Fibroblast of lung (primary cell): ENCODE measurements around the gene DLK1. TPM values are rescaled to one million over a fixed set of nuclear protein-coding genes. Genes with fewer than 3 reads are reported as not detected.

ENCODE experiments used
- DNase-seq, 2 donors: peaks; one replicate each; pipeline versions ENCODE4 v3.0.0 to v3.0.0-alpha.2; 2010; ENCODE audit warnings: low read depth in 2 of 2
- H2AFZ ChIP-seq: 2 replicates; pipeline ENCODE4 v1.5.1; 2012; ENCODE audit warnings: low read length, control low read depth, inconsistent platforms
- H3K27ac ChIP-seq: 2 replicates; pipeline ENCODE4 v1.5.1; 2011; ENCODE audit warnings: low read length, control low read depth; ENCODE audit not compliant: insufficient read depth
- H3K27me3 ChIP-seq: 2 replicates; pipeline ENCODE4 v1.5.1; 2011; ENCODE audit warnings: mild to moderate bottlenecking, low read length; ENCODE audit not compliant: control insufficient read depth, insufficient read depth
- H3K36me3 ChIP-seq: 2 replicates; pipeline ENCODE4 v1.5.1; 2011; ENCODE audit warnings: low read length; ENCODE audit not compliant: control insufficient read depth, insufficient read depth
- H3K4me1 ChIP-seq: 2 replicates; pipeline ENCODE4 v1.5.1; 2011; ENCODE audit warnings: low read length; ENCODE audit not compliant: control insufficient read depth, insufficient read depth; ENCODE audit errors: extremely low read depth
- H3K4me2 ChIP-seq: 2 replicates; pipeline ENCODE4 v1.5.1; 2011; ENCODE audit warnings: low read length, control low read depth; ENCODE audit not compliant: insufficient read depth; ENCODE audit errors: extremely low read depth
- H3K4me3 ChIP-seq, 4 experiments: fragments of 200-600 bp in 1 of 4; sonication (generic) in 1 of 4; replicated peaks in 1 of 4; 2 replicates each; pipeline ENCODE4 v1.5.1; 2011 to 2016; ENCODE audit warnings: low read length in 4 of 4, low read depth in 3 of 4, mild to moderate bottlenecking in 3 of 4, control low read depth in 2 of 4, inconsistent platforms in 1 of 4, mixed read lengths in 1 of 4; ENCODE audit not compliant: insufficient read depth in 1 of 4; ENCODE audit errors: control extremely low read depth in 1 of 4
- H3K79me2 ChIP-seq: 2 replicates; pipeline ENCODE4 v1.5.1; 2012; ENCODE audit warnings: mild to moderate bottlenecking, low read length, inconsistent platforms; ENCODE audit not compliant: control insufficient read depth, insufficient read depth
- H3K9ac ChIP-seq: 2 replicates; pipeline ENCODE4 v1.5.1; 2011; ENCODE audit warnings: mild to moderate bottlenecking, low read length, control low read depth; ENCODE audit not compliant: insufficient read depth
- H3K9me3 ChIP-seq: 2 replicates; pipeline ENCODE4 v1.5.1; 2012; ENCODE audit warnings: low read depth, low read length; ENCODE audit not compliant: control insufficient read depth, insufficient read depth
- H4K20me1 ChIP-seq: 2 replicates; pipeline ENCODE4 v1.5.1; 2011; ENCODE audit warnings: low read length; ENCODE audit not compliant: control insufficient read depth, insufficient read depth; ENCODE audit errors: extremely low read depth
- EZH2 ChIP-seq: IDR thresholded peaks from 2 replicates; pipeline ENCODE4 v1.5.1; 2012; ENCODE audit warnings: low read length, control low read depth, mild to moderate bottlenecking; ENCODE audit errors: missing control alignments
- polyA plus RNA-seq, 2 donors: library from polyadenylated mRNA; depleted of rRNA in 1 of 2; stranded (reverse) in 1 of 2; unstranded in 1 of 2; fragments of >200 nt; gene quantifications; 2 replicates each; pipeline ENCODE4 v1.2.1, GENCODE V29; 2011 to 2012; ENCODE audit warnings: missing spikeins in 1 of 2
- total RNA-seq: library from RNA; depleted of rRNA; stranded (reverse); fragments of >200 nt; gene quantifications from 2 replicates; pipeline ENCODE4 v1.2.1, GENCODE V29; 2014
- TF ChIP-seq, protein P1 (sequence below), 2 donors: IDR thresholded peaks in 1 of 2; conservative IDR thresholded peaks in 1 of 2; 1 replicate in 1 of 2; 2 replicates in 1 of 2; pipeline ENCODE4 v1.5.1; 2011 to 2012; ENCODE audit warnings: low read length in 2 of 2, control low read depth in 1 of 2, inconsistent platforms in 1 of 2, low read depth in 1 of 2, mild to moderate bottlenecking in 1 of 2

DLK1 gene
- total and polyA plus RNA-seq, 2 donors (not counting 1 experiment from before 2014, with no cell fraction given) = not detected

GRCh38 chr14:100725587-100726387, 905 bp upstream of the DLK1 start:
- peaks cover 20% of the 10 kb centered on the region for H3K27me3 ChIP-seq
- H3K4me2 ChIP-seq = no peak overlapping the region
- no peaks in the 10 kb centered on the region for H3K36me3 ChIP-seq
- H3K9me3 ChIP-seq = no peaks in the 10 kb centered on the region
- H3K79me2 ChIP-seq = no peaks in the 10 kb centered on the region
- H3K4me3 ChIP-seq = no peak overlapping the region
- TF ChIP-seq, protein P1, sequence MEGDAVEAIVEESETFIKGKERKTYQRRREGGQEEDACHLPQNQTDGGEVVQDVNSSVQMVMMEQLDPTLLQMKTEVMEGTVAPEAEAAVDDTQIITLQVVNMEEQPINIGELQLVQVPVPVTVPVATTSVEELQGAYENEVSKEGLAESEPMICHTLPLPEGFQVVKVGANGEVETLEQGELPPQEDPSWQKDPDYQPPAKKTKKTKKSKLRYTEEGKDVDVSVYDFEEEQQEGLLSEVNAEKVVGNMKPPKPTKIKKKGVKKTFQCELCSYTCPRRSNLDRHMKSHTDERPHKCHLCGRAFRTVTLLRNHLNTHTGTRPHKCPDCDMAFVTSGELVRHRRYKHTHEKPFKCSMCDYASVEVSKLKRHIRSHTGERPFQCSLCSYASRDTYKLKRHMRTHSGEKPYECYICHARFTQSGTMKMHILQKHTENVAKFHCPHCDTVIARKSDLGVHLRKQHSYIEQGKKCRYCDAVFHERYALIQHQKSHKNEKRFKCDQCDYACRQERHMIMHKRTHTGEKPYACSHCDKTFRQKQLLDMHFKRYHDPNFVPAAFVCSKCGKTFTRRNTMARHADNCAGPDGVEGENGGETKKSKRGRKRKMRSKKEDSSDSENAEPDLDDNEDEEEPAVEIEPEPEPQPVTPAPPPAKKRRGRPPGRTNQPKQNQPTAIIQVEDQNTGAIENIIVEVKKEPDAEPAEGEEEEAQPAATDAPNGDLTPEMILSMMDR (conservative IDR thresholded peaks at IDR 0.05 in 1 of 2, IDR thresholded peaks at IDR 0.05 in 1 of 2; ENCODE audit: low read depth in 1 of 2, low read length in 2 of 2) = no peak
- TF ChIP-seq EZH2 = peak; percentile 29
- H3K4me1 ChIP-seq = no peaks in the 10 kb centered on the region
- no peak overlapping the region for H2AFZ ChIP-seq
- no peaks in the 10 kb centered on the region for H4K20me1 ChIP-seq
- H3K27ac ChIP-seq = no peak overlapping the region
- no peak for DNase-seq
- no peak overlapping the region for H3K9ac ChIP-seq

DNA sequence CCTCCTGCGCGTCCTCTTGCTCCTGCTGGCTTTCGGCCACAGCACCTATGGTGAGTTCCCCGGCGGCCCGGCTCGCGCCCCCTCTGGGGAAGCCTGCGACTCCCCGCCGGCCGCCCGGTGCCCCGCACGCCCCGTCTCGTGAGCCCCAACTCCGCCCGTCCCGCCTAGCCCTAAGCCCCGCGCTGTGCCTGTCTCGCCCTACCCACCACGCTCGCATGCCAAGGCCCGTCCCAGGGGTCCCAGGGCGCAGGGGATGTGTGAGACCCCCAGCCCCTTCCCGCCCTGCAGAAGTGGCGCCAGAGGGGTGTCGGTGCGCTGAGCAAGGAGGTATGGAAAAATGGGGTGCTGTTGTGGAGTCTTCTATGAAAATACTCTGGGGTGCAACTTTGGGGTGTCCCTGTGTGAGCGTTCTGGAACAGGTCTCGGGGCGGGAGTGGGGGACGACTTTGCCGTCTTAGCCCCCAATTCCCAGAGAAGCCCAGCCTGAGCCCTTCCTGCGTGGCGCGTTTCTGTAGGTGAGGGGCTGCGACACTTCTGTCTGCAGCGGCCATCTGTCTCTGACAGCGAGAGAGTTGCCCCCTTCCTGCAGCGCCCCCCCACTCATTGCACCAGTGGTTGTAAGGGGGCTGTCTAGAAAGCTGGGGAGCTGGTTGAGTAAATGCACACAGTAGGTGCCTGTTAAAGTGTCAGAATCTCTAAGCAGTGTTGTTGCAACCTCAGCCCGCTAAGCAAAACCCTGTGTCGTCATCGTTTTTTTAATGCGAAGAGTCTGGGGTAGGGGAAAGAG, 587 bp downstream of the DLK1 start:
- no peak overlapping the region for H3K4me3 ChIP-seq
- H3K36me3 ChIP-seq = no peaks in the 10 kb centered on the region
- no peak overlapping the region for H3K27ac ChIP-seq
- TF ChIP-seq, protein P1 (conservative IDR thresholded peaks at IDR 0.05 in 1 of 2, IDR thresholded peaks at IDR 0.05 in 1 of 2; ENCODE audit: low read depth in 1 of 2, low read length in 2 of 2) = no peak
- TF ChIP-seq EZH2 = peak; percentile 73
- no peak overlapping the region for H3K4me2 ChIP-seq
- no peak overlapping the region for H2AFZ ChIP-seq
- no peaks in the 10 kb centered on the region for H4K20me1 ChIP-seq
- H3K9me3 ChIP-seq = no peaks in the 10 kb centered on the region
- H3K27me3 ChIP-seq = peaks cover 20% of the 10 kb centered on the region
- H3K9ac ChIP-seq = no peak overlapping the region
- DNase-seq = no peak
- H3K79me2 ChIP-seq = no peaks in the 10 kb centered on the region
- no peaks in the 10 kb centered on the region for H3K4me1 ChIP-seq

- H4K20me1 ChIP-seq = no peaks in the 10 kb centered on the region
- no peak overlapping the region for H3K4me3 ChIP-seq
- peaks cover 20% of the 10 kb centered on the region for H3K27me3 ChIP-seq
- no peaks in the 10 kb centered on the region for H3K79me2 ChIP-seq
- no peaks in the 10 kb centered on the region for H3K36me3 ChIP-seq
- no peak overlapping the region for H3K27ac ChIP-seq
- no peak overlapping the region for H2AFZ ChIP-seq
- H3K9me3 ChIP-seq = no peaks in the 10 kb centered on the region
- H3K4me1 ChIP-seq = no peaks in the 10 kb centered on the region
- no peak for TF ChIP-seq EZH2
- TF ChIP-seq, protein P1 (conservative IDR thresholded peaks at IDR 0.05 in 1 of 2, IDR thresholded peaks at IDR 0.05 in 1 of 2; ENCODE audit: low read depth in 1 of 2, low read length in 2 of 2) = no peak
- DNase-seq = no peak
- no peak overlapping the region for H3K9ac ChIP-seq
- H3K4me2 ChIP-seq = no peak overlapping the region
Measured at GRCh38 chr14:100727873-100728240, 1.2 kb downstream of the DLK1 start.
